K562 (cell line): ENCODE results near the gene JUP. TPM values are rescaled to one million over a fixed set of nuclear protein-coding genes. Genes with fewer than 3 reads are reported as not detected.

ENCODE experiments used
- CTCF ChIP-seq, 3 experiments: IDR thresholded peaks in 2 of 3; conservative IDR thresholded peaks in 1 of 3; 2 replicates each; pipeline ENCODE4 v1.5.1; 2011 to 2012; ENCODE audit warnings: low read length in 3 of 3, mild to moderate bottlenecking in 3 of 3, control low read depth in 2 of 3, improper control_type of control experiment in 1 of 3, inconsistent platforms in 1 of 3, low read depth in 1 of 3, mixed read lengths in 1 of 3, moderate library complexity in 1 of 3; ENCODE audit not compliant: insufficient read depth in 2 of 3
- E2F8 ChIP-seq: fragments of 450-650 bp; IDR thresholded peaks from 2 replicates; pipeline ENCODE4 v1.7.1; 2018; ENCODE audit warnings: mild to moderate bottlenecking, low read depth; ENCODE audit not compliant: partially characterized antibody
- HMG20B ChIP-seq: fragments of 250-450 bp; sonication (Bioruptor Pico); IDR thresholded peaks from 2 replicates; pipeline ENCODE4 v1.5.0; 2021; ENCODE audit warnings: mild to moderate bottlenecking
- KAT8 ChIP-seq: fragments of 450-650 bp; IDR thresholded peaks from 2 replicates; pipeline ENCODE4 v1.6.1; 2016; ENCODE audit warnings: low read depth, mild to moderate bottlenecking
- MTF1 ChIP-seq: fragments of 250-450 bp; sonication (Bioruptor Pico); IDR thresholded peaks from 2 replicates; pipeline ENCODE4 v1.9.0; 2021; ENCODE audit warnings: moderate library complexity, mild to moderate bottlenecking, inconsistent platforms, borderline replicate concordance
- NELFE ChIP-seq: IDR thresholded peaks from 2 replicates; pipeline ENCODE4 v1.6.1; 2011; ENCODE audit warnings: mild to moderate bottlenecking; ENCODE audit not compliant: insufficient read depth, insufficient read length
- NFIC ChIP-seq: fragments of 450-650 bp; IDR thresholded peaks from 2 replicates; pipeline ENCODE4 v1.6.1; 2017; ENCODE audit warnings: mild to moderate bottlenecking, inconsistent platforms
- NRF1 ChIP-seq, 2 experiments: fragments of 450-650 bp; IDR thresholded peaks in 1 of 2; conservative IDR thresholded peaks in 1 of 2; 2 replicates each; pipeline ENCODE4 v1.6.1; 2014; ENCODE audit warnings: mild to moderate bottlenecking in 2 of 2
- PHF20 ChIP-seq: fragments of 450-650 bp; IDR thresholded peaks from 2 replicates; pipeline ENCODE4 v1.6.1; 2018; ENCODE audit not compliant: partially characterized antibody
- RAD51 ChIP-seq: fragments of 450-650 bp; IDR thresholded peaks from 2 replicates; pipeline ENCODE4 v1.7.1; 2016; ENCODE audit warnings: low read depth, mild to moderate bottlenecking, borderline replicate concordance
- SMAD2 ChIP-seq: fragments of 150-350 bp; IDR thresholded peaks from 2 replicates; pipeline ENCODE4 v1.6.1; 2014; ENCODE audit warnings: low read depth, mild to moderate bottlenecking, low read length
- SMARCA4 ChIP-seq: fragments of 450-650 bp; IDR thresholded peaks from 2 replicates; pipeline ENCODE4 v1.6.1; 2016
- ZNF24 ChIP-seq: fragments of 450-650 bp; IDR thresholded peaks from 2 replicates; pipeline ENCODE4 v1.6.1; 2016
- ZNF354B ChIP-seq: fragments of 250-450 bp; sonication (Bioruptor Pico); IDR thresholded peaks from 2 replicates; pipeline ENCODE4 v1.4.0; 2020
- ZNF830 ChIP-seq: fragments of 250-450 bp; sonication (Bioruptor Pico); IDR thresholded peaks from 2 replicates; pipeline ENCODE4 v1.5.0; 2021; ENCODE audit warnings: mild to moderate bottlenecking
- polyA plus RNA-seq, 8 experiments: library from polyadenylated mRNA; depleted of rRNA in 4 of 8; stranded (reverse) in 5 of 8; unstranded in 3 of 8; fragments of >200 nt; fragmentation: Nextera tagmentation in 2 of 8; fragmentation: Illumina TruSeq in 1 of 8; extraction: Ambion mirVana in 2 of 8; extraction: Trizol in 1 of 8; gene quantifications; 2 replicates each; pipeline versions ENCODE4 v1.2.1 to v1.2.3, GENCODE V29; 2011 to 2014; ENCODE audit warnings: inconsistent platforms in 1 of 8, missing spikeins in 1 of 8
- total RNA-seq, 7 experiments: library from RNA; depleted of rRNA in 6 of 7; stranded (reverse); fragments of >200 nt in 6 of 7; fragmentation: Illumina TruSeq in 2 of 7; extraction: Trizol in 2 of 7; gene quantifications; 2 replicates each; pipeline versions ENCODE4 v1.2.1 to v1.2.3, GENCODE V29; 2011 to 2021; ENCODE audit warnings: low replicate concordance in 1 of 7
- TF ChIP-seq, protein P1 (sequence below), 2 experiments: fragments of 450-650 bp in 1 of 2; sonication (generic) in 1 of 2; formaldehyde crosslinking in 1 of 2; IDR thresholded peaks; 2 replicates each; pipeline versions ENCODE4 v1.7.1 to v1.9.0; 2016 to 2022; ENCODE audit warnings: inconsistent platforms in 1 of 2, mild to moderate bottlenecking in 1 of 2, missing genetic modification reagents in 1 of 2

JUP gene
- total and polyA plus RNA-seq, 9 of the 15 experiments (the other 6 are each of a cell fraction or from before 2014, with no cell fraction given), result 6.4 to 177 (median 31.2) TPM

- TF ChIP-seq, protein P1, sequence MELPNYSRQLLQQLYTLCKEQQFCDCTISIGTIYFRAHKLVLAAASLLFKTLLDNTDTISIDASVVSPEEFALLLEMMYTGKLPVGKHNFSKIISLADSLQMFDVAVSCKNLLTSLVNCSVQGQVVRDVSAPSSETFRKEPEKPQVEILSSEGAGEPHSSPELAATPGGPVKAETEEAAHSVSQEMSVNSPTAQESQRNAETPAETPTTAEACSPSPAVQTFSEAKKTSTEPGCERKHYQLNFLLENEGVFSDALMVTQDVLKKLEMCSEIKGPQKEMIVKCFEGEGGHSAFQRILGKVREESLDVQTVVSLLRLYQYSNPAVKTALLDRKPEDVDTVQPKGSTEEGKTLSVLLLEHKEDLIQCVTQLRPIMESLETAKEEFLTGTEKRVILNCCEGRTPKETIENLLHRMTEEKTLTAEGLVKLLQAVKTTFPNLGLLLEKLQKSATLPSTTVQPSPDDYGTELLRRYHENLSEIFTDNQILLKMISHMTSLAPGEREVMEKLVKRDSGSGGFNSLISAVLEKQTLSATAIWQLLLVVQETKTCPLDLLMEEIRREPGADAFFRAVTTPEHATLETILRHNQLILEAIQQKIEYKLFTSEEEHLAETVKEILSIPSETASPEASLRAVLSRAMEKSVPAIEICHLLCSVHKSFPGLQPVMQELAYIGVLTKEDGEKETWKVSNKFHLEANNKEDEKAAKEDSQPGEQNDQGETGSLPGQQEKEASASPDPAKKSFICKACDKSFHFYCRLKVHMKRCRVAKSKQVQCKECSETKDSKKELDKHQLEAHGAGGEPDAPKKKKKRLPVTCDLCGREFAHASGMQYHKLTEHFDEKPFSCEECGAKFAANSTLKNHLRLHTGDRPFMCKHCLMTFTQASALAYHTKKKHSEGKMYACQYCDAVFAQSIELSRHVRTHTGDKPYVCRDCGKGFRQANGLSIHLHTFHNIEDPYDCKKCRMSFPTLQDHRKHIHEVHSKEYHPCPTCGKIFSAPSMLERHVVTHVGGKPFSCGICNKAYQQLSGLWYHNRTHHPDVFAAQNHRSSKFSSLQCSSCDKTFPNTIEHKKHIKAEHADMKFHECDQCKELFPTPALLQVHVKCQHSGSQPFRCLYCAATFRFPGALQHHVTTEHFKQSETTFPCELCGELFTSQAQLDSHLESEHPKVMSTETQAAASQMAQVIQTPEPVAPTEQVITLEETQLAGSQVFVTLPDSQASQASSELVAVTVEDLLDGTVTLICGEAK (IDR thresholded peaks at IDR 0.05), result no peak
- TF ChIP-seq, protein P1 (CRISPR knock-in tag; IDR thresholded peaks at IDR 0.05), result no peak
- TF ChIP-seq ZNF354B (no peak), MTF1 (CRISPR knock-in tag) (no peak), E2F8 (no peak), NELFE (no peak), SMARCA4 (peak; percentile 91), RAD51 (no peak), NFIC (peak; percentile 55; the same call in 1 of the 2 replicates), PHF20 (no peak), CTCF (IDR thresholded peaks at IDR 0.05 in 2 of 3, conservative IDR thresholded peaks at IDR 0.05 in 1 of 3; ENCODE audit: insufficient read depth in 2 of 3, low read depth in 1 of 3, low read length in 3 of 3) (no peak), KAT8 (no peak), ZNF24 (no peak), NRF1 (conservative IDR thresholded peaks at IDR 0.05 in 1 of 2, IDR thresholded peaks at IDR 0.05 in 1 of 2) (no peak), HMG20B (CRISPR knock-in tag) (no peak), SMAD2 (no peak), ZNF830 (CRISPR knock-in tag) (no peak)
Measured at GRCh38 chr17:41784207-41784744, 2.2 kb downstream of the JUP start (continued).
